ENCODE results near the gene DGKZ.

- TF ChIP-seq, protein P1, sequence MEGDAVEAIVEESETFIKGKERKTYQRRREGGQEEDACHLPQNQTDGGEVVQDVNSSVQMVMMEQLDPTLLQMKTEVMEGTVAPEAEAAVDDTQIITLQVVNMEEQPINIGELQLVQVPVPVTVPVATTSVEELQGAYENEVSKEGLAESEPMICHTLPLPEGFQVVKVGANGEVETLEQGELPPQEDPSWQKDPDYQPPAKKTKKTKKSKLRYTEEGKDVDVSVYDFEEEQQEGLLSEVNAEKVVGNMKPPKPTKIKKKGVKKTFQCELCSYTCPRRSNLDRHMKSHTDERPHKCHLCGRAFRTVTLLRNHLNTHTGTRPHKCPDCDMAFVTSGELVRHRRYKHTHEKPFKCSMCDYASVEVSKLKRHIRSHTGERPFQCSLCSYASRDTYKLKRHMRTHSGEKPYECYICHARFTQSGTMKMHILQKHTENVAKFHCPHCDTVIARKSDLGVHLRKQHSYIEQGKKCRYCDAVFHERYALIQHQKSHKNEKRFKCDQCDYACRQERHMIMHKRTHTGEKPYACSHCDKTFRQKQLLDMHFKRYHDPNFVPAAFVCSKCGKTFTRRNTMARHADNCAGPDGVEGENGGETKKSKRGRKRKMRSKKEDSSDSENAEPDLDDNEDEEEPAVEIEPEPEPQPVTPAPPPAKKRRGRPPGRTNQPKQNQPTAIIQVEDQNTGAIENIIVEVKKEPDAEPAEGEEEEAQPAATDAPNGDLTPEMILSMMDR (IDR thresholded peaks at IDR 0.05), result no peak
- TF ChIP-seq POLR2A (IDR thresholded peaks at IDR 0.05), result no peak
Observed at GRCh38 chr11:46392421-46393230, 45.4 kb downstream of the DGKZ start.

Measured in lower leg skin (tissue), 3 donors.